ENCODE measurements around the gene MTAP.

The MTAP gene

GRCh38 chr9:21976334-21976875 lies 174.0 kb downstream of the MTAP start:
- TF ChIP-seq ZFX (IDR thresholded peaks at IDR 0.05) (no peak), CTCF (conservative IDR thresholded peaks at IDR 0.05) (no peak)

GRCh38 chr9:21982391-21982790 lies 180.0 kb downstream of the MTAP start:
- H3K27ac ChIP-seq: no peak overlapping the region
- TF ChIP-seq ZFX (IDR thresholded peaks at IDR 0.05) (no peak), CTCF (conservative IDR thresholded peaks at IDR 0.05) (no peak)

More at GRCh38 chr9:21976334-21976875, 174.0 kb downstream of the MTAP start:
- no peak overlapping the region for H3K27ac ChIP-seq

GRCh38 chr9:21982861-21983560 lies 180.6 kb downstream of the MTAP start:
- H3K27ac ChIP-seq: no peak overlapping the region

GRCh38 chr9:21983561-21983935 lies 181.1 kb downstream of the MTAP start:
- no peak overlapping the region for H3K27ac ChIP-seq
- TF ChIP-seq ZFX (IDR thresholded peaks at IDR 0.05) (no peak), CTCF (conservative IDR thresholded peaks at IDR 0.05) (no peak)

More at GRCh38 chr9:21982861-21983560, 180.6 kb downstream of the MTAP start:
- TF ChIP-seq CTCF (conservative IDR thresholded peaks at IDR 0.05) (no peak), ZFX (IDR thresholded peaks at IDR 0.05) (no peak)

- no peak overlapping the region for H3K27ac ChIP-seq
- TF ChIP-seq ZFX (IDR thresholded peaks at IDR 0.05): no peak
- no peak for TF ChIP-seq CTCF (conservative IDR thresholded peaks at IDR 0.05)
Observed at GRCh38 chr9:21984101-21984500, 181.7 kb downstream of the MTAP start.

GRCh38 chr9:21985964-21986667 lies 183.7 kb downstream of the MTAP start:
- TF ChIP-seq CTCF (conservative IDR thresholded peaks at IDR 0.05) (no peak), ZFX (IDR thresholded peaks at IDR 0.05) (no peak)
- no peak overlapping the region for H3K27ac ChIP-seq
